Breast epithelium (tissue), 3 donors: ENCODE data around the gene KCNA2.

Experiments
- POLR2A ChIP-seq: fragments of 450-650 bp; IDR thresholded peaks from one replicate; pipeline ENCODE4 v1.6.1; 2016; ENCODE audit warnings: antibody characterized with exemption, mild to moderate bottlenecking, moderate library complexity
- POLR2AphosphoS5 ChIP-seq, 3 donors: sonication (generic); formaldehyde crosslinking; IDR thresholded peaks; one replicate each; pipeline ENCODE4 v1.6.1; 2017; ENCODE audit warnings: antibody characterized with exemption in 3 of 3
- TF ChIP-seq, protein P1 (sequence below), 3 donors: fragments of 450-650 bp; IDR thresholded peaks; one replicate each; pipeline ENCODE4 v1.5.1; 2016 to 2017; ENCODE audit warnings: antibody characterized with exemption in 3 of 3, mild to moderate bottlenecking in 3 of 3, moderate library complexity in 3 of 3

DNA sequence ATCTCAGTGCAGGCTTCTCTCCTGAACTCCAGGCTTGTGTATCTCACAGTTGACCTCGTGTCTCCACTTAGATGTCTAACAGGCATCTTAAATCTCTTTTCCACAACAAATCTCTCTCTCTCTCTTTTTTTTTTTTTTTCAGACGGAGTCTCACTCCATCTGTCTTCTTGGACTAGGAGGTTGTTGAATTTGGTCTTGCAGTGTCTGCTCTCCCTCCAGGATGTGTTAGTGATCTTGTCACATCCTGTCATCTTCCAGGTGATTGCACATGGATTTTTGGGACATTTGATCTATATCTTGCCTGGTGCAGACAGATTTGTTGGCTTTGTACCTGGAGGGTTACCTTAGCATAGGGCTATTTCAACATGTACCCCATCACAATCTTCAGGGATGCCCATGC lies 60.7 kb downstream of the KCNA2 start:
- TF ChIP-seq POLR2A (no peak), POLR2AphosphoS5 (IDR thresholded peaks at IDR 0.05) (no peak)
- TF ChIP-seq, protein P1, sequence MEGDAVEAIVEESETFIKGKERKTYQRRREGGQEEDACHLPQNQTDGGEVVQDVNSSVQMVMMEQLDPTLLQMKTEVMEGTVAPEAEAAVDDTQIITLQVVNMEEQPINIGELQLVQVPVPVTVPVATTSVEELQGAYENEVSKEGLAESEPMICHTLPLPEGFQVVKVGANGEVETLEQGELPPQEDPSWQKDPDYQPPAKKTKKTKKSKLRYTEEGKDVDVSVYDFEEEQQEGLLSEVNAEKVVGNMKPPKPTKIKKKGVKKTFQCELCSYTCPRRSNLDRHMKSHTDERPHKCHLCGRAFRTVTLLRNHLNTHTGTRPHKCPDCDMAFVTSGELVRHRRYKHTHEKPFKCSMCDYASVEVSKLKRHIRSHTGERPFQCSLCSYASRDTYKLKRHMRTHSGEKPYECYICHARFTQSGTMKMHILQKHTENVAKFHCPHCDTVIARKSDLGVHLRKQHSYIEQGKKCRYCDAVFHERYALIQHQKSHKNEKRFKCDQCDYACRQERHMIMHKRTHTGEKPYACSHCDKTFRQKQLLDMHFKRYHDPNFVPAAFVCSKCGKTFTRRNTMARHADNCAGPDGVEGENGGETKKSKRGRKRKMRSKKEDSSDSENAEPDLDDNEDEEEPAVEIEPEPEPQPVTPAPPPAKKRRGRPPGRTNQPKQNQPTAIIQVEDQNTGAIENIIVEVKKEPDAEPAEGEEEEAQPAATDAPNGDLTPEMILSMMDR (IDR thresholded peaks at IDR 0.05), result no peak
